SK-N-SH (cell line): ENCODE measurements around the gene ADD1.

Experiments used
- CTCF ChIP-seq: fragments of 200-600 bp; sonication (generic); IDR thresholded peaks from 2 replicates; pipeline ENCODE4 v1.6.1; 2017; ENCODE audit warnings: antibody characterized with exemption, mild to moderate bottlenecking, moderate library complexity
- GABPA ChIP-seq: IDR thresholded peaks from 2 replicates; pipeline ENCODE4 v1.4.0; 2012; ENCODE audit warnings: low read depth, mild to moderate bottlenecking
- GATA2 ChIP-seq: sonication (generic); formaldehyde crosslinking; IDR thresholded peaks from 2 replicates; pipeline ENCODE4 v1.5.0; 2020; ENCODE audit warnings: mild to moderate bottlenecking, missing genetic modification reagents
- JUND ChIP-seq: IDR thresholded peaks from 2 replicates; pipeline ENCODE4 v1.4.0; 2012
- REST ChIP-seq: IDR thresholded peaks from 2 replicates; pipeline ENCODE4 v1.6.1; 2012; ENCODE audit warnings: mild to moderate bottlenecking, low read depth, low read length, moderate library complexity
- RXRA ChIP-seq: IDR thresholded peaks from 2 replicates; pipeline ENCODE4 v1.4.0; 2012; ENCODE audit warnings: low read depth, mild to moderate bottlenecking, borderline replicate concordance
- TAF1 ChIP-seq: IDR thresholded peaks from 2 replicates; pipeline ENCODE4 v1.6.1; 2012; ENCODE audit warnings: low read depth, mild to moderate bottlenecking, low read length, moderate library complexity, borderline replicate concordance
- TF ChIP-seq, protein P1 (sequence below): IDR thresholded peaks from 2 replicates; pipeline ENCODE4 v1.4.0; 2012; ENCODE audit warnings: low read depth
- TF ChIP-seq, protein P2 (sequence below): fragments of 150-350 bp; IDR thresholded peaks from 2 replicates; pipeline ENCODE4 v1.6.1; 2016; ENCODE audit warnings: mild to moderate bottlenecking, low read depth, low read length

DNA sequence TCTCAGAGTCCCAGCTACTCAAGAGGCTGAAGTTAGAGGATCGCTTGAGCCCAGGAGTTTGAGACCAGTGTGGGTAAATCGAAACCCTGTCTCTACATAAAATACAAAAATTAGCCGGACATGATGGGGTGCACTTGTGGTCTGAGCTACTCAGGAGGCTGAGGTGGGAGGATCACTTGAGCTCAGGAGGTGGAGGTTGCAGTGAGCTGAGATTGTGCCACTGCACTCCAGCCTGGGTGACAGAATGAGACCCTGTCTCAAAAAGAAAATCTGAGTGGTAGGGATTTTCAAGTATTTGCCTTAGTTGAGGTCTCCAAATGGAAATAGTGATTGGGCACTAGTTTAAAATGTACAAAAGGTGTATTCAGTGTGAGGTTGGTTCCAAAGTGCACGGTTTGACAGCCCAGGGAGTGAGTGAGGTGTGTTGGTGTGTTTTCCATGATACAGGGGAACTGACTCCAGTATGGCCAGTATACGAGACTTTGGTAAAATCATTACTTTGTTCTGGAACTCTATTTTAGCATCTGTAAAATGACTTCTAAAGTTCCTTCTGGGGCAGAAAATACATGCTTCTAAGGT, 13.8 kb downstream of the ADD1 start:
- TF ChIP-seq GATA2 (CRISPR knock-in tag) (no peak), JUND (no peak), CTCF (no peak), REST (no peak), TAF1 (no peak), RXRA (no peak), GABPA (no peak)
- TF ChIP-seq, protein P1, sequence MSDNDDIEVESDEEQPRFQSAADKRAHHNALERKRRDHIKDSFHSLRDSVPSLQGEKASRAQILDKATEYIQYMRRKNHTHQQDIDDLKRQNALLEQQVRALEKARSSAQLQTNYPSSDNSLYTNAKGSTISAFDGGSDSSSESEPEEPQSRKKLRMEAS, result no peak
- TF ChIP-seq, protein P2, sequence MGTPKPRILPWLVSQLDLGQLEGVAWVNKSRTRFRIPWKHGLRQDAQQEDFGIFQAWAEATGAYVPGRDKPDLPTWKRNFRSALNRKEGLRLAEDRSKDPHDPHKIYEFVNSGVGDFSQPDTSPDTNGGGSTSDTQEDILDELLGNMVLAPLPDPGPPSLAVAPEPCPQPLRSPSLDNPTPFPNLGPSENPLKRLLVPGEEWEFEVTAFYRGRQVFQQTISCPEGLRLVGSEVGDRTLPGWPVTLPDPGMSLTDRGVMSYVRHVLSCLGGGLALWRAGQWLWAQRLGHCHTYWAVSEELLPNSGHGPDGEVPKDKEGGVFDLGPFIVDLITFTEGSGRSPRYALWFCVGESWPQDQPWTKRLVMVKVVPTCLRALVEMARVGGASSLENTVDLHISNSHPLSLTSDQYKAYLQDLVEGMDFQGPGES, result no peak
